CD14-positive monocyte (primary cell): ENCODE data around the gene MMGT1. TPM values are rescaled to one million over a fixed set of nuclear protein-coding genes. Genes with fewer than 3 reads are reported as not detected.

Experiments
- DNase-seq, 3 donors: peaks; one replicate each; pipeline ENCODE4 v3.0.0-alpha.2; 2011 to 2022
- H2AFZ ChIP-seq: 2 replicates; pipeline ENCODE4 v1.6.0; 2012; ENCODE audit warnings: mild to moderate bottlenecking, low read depth, low read length, inconsistent platforms; ENCODE audit not compliant: insufficient read depth, poor library complexity, severe bottlenecking
- H3K27ac ChIP-seq, 2 donors: 1 replicate in 1 of 2; 2 replicates in 1 of 2; pipeline ENCODE4 v1.5.1; 2012 to 2013; ENCODE audit warnings: low read length in 2 of 2, control low read depth in 1 of 2, inconsistent platforms in 1 of 2, low read depth in 1 of 2, mild to moderate bottlenecking in 1 of 2
- H3K27me3 ChIP-seq, 2 donors: one replicate each; pipeline versions ENCODE4 v1.6.0 to v1.6.1; 2011 to 2013; ENCODE audit warnings: low read length in 2 of 2; ENCODE audit not compliant: control insufficient read depth in 2 of 2, insufficient read depth in 2 of 2
- H3K36me3 ChIP-seq, 2 donors: replicated peaks in 1 of 2; 1 replicate in 1 of 2; 2 replicates in 1 of 2; pipeline versions ENCODE4 v1.5.1 to v1.6.1; 2012 to 2013; ENCODE audit warnings: low read length in 2 of 2, control low read depth in 1 of 2, inconsistent platforms in 1 of 2, mild to moderate bottlenecking in 1 of 2; ENCODE audit not compliant: insufficient read depth in 2 of 2, control insufficient read depth in 1 of 2
- H3K4me1 ChIP-seq, 2 donors: 1 replicate in 1 of 2; 2 replicates in 1 of 2; pipeline versions ENCODE4 v1.5.1 to v1.6.1; 2012 to 2013; ENCODE audit warnings: low read length in 2 of 2, control low read depth in 1 of 2, inconsistent platforms in 1 of 2, mild to moderate bottlenecking in 1 of 2, moderate library complexity in 1 of 2; ENCODE audit not compliant: insufficient read depth in 2 of 2, control insufficient read depth in 1 of 2
- H3K4me2 ChIP-seq: replicated peaks from 2 replicates; pipeline ENCODE3; 2012; ENCODE audit warnings: low read length, moderate library complexity, mild to moderate bottlenecking; ENCODE audit not compliant: poor library complexity, severe bottlenecking; ENCODE audit errors: extremely low read depth
- H3K4me3 ChIP-seq, 3 experiments: fragments of 200-600 bp in 1 of 3; sonication (generic) in 1 of 3; replicated peaks in 1 of 3; 1 replicate in 2 of 3; 2 replicates in 1 of 3; pipeline ENCODE4 v1.5.1; 2011 to 2013; ENCODE audit warnings: low read length in 3 of 3, mild to moderate bottlenecking in 3 of 3, control low read depth in 2 of 3, low read depth in 2 of 3, inconsistent platforms in 1 of 3, moderate library complexity in 1 of 3
- H3K79me2 ChIP-seq: 2 replicates; pipeline ENCODE4 v1.6.0; 2012; ENCODE audit warnings: mild to moderate bottlenecking, control low read depth, inconsistent platforms, low read length, moderate library complexity; ENCODE audit not compliant: insufficient read depth
- H3K9ac ChIP-seq: 2 replicates; pipeline ENCODE4 v1.6.0; 2017; ENCODE audit warnings: low read length, mild to moderate bottlenecking; ENCODE audit not compliant: insufficient read depth, poor library complexity, severe bottlenecking
- H3K9me3 ChIP-seq, 2 donors: replicated peaks in 1 of 2; 1 replicate in 1 of 2; 2 replicates in 1 of 2; pipeline versions ENCODE4 v1.5.1 to v1.6.1; 2012 to 2013; ENCODE audit warnings: low read length in 2 of 2, control low read depth in 1 of 2; ENCODE audit not compliant: control insufficient read depth in 1 of 2, insufficient read depth in 1 of 2
- H4K20me1 ChIP-seq: 2 replicates; pipeline ENCODE4 v1.6.0; 2012; ENCODE audit warnings: mild to moderate bottlenecking, low read length, control low read depth, moderate library complexity; ENCODE audit not compliant: insufficient read depth
- H3K27ac Mint-ChIP-seq, 7 donors: one replicate each; pipeline ENCODE4 v1.8.0; 2020; ENCODE audit warnings: mild to moderate bottlenecking in 7 of 7, mixed read lengths in 7 of 7, moderate library complexity in 6 of 7, inconsistent platforms in 2 of 7
- H3K27me3 Mint-ChIP-seq, 3 donors: one replicate each; pipeline ENCODE4 v1.8.0; 2021 to 2022; ENCODE audit warnings: low read depth in 3 of 3, mild to moderate bottlenecking in 3 of 3, mixed read lengths in 3 of 3, moderate library complexity in 3 of 3, inconsistent platforms in 1 of 3
- H3K36me3 Mint-ChIP-seq, 2 donors: one replicate each; pipeline ENCODE4 v1.8.0; 2020; ENCODE audit warnings: mixed read lengths in 2 of 2, inconsistent platforms in 1 of 2, mild to moderate bottlenecking in 1 of 2
- H3K4me1 Mint-ChIP-seq: one replicate; pipeline ENCODE4 v1.8.0; 2020; ENCODE audit warnings: mild to moderate bottlenecking, mixed read lengths
- H3K4me3 Mint-ChIP-seq, 2 donors: one replicate each; pipeline ENCODE4 v1.8.0; 2020; ENCODE audit warnings: mild to moderate bottlenecking in 2 of 2, mixed read lengths in 2 of 2, moderate library complexity in 1 of 2
- H3K9me3 Mint-ChIP-seq, 7 donors: one replicate each; pipeline ENCODE4 v1.8.0; 2020 to 2022; ENCODE audit warnings: mixed read lengths in 7 of 7, mild to moderate bottlenecking in 6 of 7, moderate library complexity in 6 of 7, inconsistent platforms in 2 of 7
- WGBS: methylation state at CpG from one replicate; pipeline ENCODE4 v1.1.5; 2013; ENCODE audit warnings: missing lambda C conversion rate; ENCODE audit not compliant: insufficient coverage; 5-methylcytosine and 5-hydroxymethylcytosine counted together
- intact Hi-C, 2 donors: fragments of 100-400 bp; cut with micrococcal nuclease; formaldehyde crosslinking; loops; one replicate each; pipeline versions ENCODE4 v1.15.0 to v1.15.1; 2023
- polyA plus RNA-seq, 3 donors: library from polyadenylated mRNA; depleted of rRNA in 1 of 3; unstranded in 2 of 3; stranded (reverse) in 1 of 3; fragments of 300-500 nt in 2 of 3; fragments of >200 nt in 1 of 3; fragmentation: Illumina TruSeq in 2 of 3; gene quantifications; 1 replicate in 2 of 3; 2 replicates in 1 of 3; pipeline ENCODE4 v1.2.3, GENCODE V29; 2012 to 2021
- TF ChIP-seq, protein P1 (sequence below): fragments of 200-600 bp; IDR thresholded peaks from one replicate; pipeline ENCODE4 v1.8.0; 2022; ENCODE audit warnings: antibody characterized with exemption, mild to moderate bottlenecking

MMGT1 gene
- polyA plus RNA-seq, 3 donors, result 11.7 to 14.2 (median 11.8) TPM

DNA sequence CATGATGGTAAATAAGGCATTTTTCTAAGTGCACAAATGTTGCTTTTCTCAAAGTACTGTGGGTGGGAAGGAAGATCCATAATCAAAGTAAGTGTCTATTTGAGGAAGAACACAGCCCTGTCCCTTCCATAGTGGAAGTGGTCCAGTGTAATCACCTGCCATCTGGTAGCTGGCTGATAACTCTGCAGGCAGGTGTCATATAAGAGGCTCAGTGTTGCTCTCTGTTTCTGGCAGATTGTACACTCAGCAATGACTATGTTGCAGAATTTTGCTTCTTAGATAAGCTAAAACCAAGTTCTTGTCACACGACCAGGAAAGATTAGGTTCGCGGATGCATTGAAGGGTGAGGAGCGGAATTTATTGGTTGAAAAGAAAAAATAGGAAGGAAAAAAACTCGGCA, 59.4 kb downstream of the MMGT1 start:
- Mint-ChIP-seq H3K4me3 (no peak overlapping the region), H3K27ac (no peak overlapping the region), H3K4me1 (no peaks in the 10 kb centered on the region), H3K9me3 (peaks cover 0 to 1% (median 0%) of the 10 kb centered on the region in 7 donors), H3K27me3 (peaks cover 0 to 3% (median 0%) of the 10 kb centered on the region in 3 donors), H3K36me3 (no peaks in the 10 kb centered on the region)
- TF ChIP-seq, protein P1, sequence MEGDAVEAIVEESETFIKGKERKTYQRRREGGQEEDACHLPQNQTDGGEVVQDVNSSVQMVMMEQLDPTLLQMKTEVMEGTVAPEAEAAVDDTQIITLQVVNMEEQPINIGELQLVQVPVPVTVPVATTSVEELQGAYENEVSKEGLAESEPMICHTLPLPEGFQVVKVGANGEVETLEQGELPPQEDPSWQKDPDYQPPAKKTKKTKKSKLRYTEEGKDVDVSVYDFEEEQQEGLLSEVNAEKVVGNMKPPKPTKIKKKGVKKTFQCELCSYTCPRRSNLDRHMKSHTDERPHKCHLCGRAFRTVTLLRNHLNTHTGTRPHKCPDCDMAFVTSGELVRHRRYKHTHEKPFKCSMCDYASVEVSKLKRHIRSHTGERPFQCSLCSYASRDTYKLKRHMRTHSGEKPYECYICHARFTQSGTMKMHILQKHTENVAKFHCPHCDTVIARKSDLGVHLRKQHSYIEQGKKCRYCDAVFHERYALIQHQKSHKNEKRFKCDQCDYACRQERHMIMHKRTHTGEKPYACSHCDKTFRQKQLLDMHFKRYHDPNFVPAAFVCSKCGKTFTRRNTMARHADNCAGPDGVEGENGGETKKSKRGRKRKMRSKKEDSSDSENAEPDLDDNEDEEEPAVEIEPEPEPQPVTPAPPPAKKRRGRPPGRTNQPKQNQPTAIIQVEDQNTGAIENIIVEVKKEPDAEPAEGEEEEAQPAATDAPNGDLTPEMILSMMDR, result no peak
- intact Hi-C loops, result no loop called here
- Histone ChIP-seq H3K4me2 (no peak overlapping the region), H3K27me3 (peaks cover 0 to 2% of the 10 kb centered on the region in 2 donors), H3K36me3 (no peaks in the 10 kb centered on the region), H3K27ac (no peak overlapping the region), H2AFZ (no peak overlapping the region), H3K4me1 (no peaks in the 10 kb centered on the region), H3K79me2 (no peaks in the 10 kb centered on the region), H3K9ac (no peak overlapping the region), H4K20me1 (no peaks in the 10 kb centered on the region), H3K4me3 (no peak overlapping the region), H3K9me3 (no peaks in the 10 kb centered on the region)
- WGBS, result no CpG with 5 or more reads among the region's 5 CpGs
- no peak for DNase-seq

Other genes with a start within 250 kb of the MMGT1 start
- gene CT45A3, start 205.8 kb downstream of the MMGT1 start, polyA plus RNA-seq, result not detected
- gene CT45A5, start 188.5 kb downstream of the MMGT1 start, polyA plus RNA-seq, result not detected
- not detected for gene CT45A6, start 171.2 kb downstream of the MMGT1 start, polyA plus RNA-seq
- not detected for gene CT45A2, start 154.0 kb downstream of the MMGT1 start, polyA plus RNA-seq
- not detected for gene CT45A7, start 136.7 kb downstream of the MMGT1 start, polyA plus RNA-seq
- gene CT45A8, start 119.5 kb downstream of the MMGT1 start, polyA plus RNA-seq, result not detected
- not detected for gene CT45A9, start 102.2 kb downstream of the MMGT1 start, polyA plus RNA-seq
- not detected for gene CT45A10, start 80.5 kb downstream of the MMGT1 start, polyA plus RNA-seq
- not detected for gene SAGE1, start 80.3 kb downstream of the MMGT1 start, polyA plus RNA-seq
- 10 to 100 TPM in 2 of 3 donors, 1 to 10 TPM in 1; 5.8 to 15.7 (median 14.2) TPM for gene SLC9A6, start 11.4 kb upstream of the MMGT1 start, polyA plus RNA-seq
- 1 to 10 TPM in 1 of 3 donors, under 1 TPM in 2; 0.75 to 4.0 (median 0.98) TPM for gene FHL1, start 173.5 kb upstream of the MMGT1 start, polyA plus RNA-seq